Stimulated activated CD8-positive, alpha-beta memory T cell treated with anti-CD3 and anti-CD28 coated beads, Interleukin-4, amount 100 ng/mL, for 48 hours (primary cell): ENCODE results near the gene APOL2.
"Not testable (repeated sequence)": the region's sequence is repeated elsewhere in the genome, so short reads cannot be mapped to it uniquely, and the experiment has no call there.

Source experiments
- DNase-seq: peaks from one replicate; pipeline ENCODE4 v3.0.0-alpha.2; 2020

The APOL2 gene

GRCh38 chr22:36196254-36197064 lies 42.9 kb downstream of the APOL2 start:
- no peak for DNase-seq

- DNase-seq = peak; percentile 59
Observed at GRCh38 chr22:36194971-36195370, 44.4 kb downstream of the APOL2 start.

GRCh38 chr22:36194385-36194784 lies 44.9 kb downstream of the APOL2 start:
- DNase-seq = no peak

- no peak for DNase-seq
Observed at GRCh38 chr22:36193577-36193976, 45.8 kb downstream of the APOL2 start.

GRCh38 chr22:36193171-36193570 lies 46.2 kb downstream of the APOL2 start:
- no peak for DNase-seq

GRCh38 chr22:36192542-36192941 lies 46.8 kb downstream of the APOL2 start:
- DNase-seq = no peak

- no peak for DNase-seq
Observed at GRCh38 chr22:36191106-36191836, 48.1 kb downstream of the APOL2 start.

- DNase-seq = not testable (repeated sequence)
Observed at GRCh38 chr22:36187862-36188261, 51.5 kb downstream of the APOL2 start.

- no peak for DNase-seq
Observed at GRCh38 chr22:36185828-36186624, 53.3 kb downstream of the APOL2 start.

GRCh38 chr22:36184433-36185025 lies 54.8 kb downstream of the APOL2 start:
- no peak for DNase-seq

- DNase-seq = no peak
Observed at GRCh38 chr22:36183446-36183845, 55.9 kb downstream of the APOL2 start.

GRCh38 chr22:36182857-36183256 lies 56.5 kb downstream of the APOL2 start:
- DNase-seq = no peak

- no peak for DNase-seq
Observed at GRCh38 chr22:36182056-36182455, 57.3 kb downstream of the APOL2 start.

- no peak for DNase-seq
Observed at GRCh38 chr22:36180928-36181327, 58.4 kb downstream of the APOL2 start.

- DNase-seq = peak; percentile 95
Observed at GRCh38 chr22:36180038-36180880, 59.1 kb downstream of the APOL2 start.

GRCh38 chr22:36177160-36177559 lies 62.2 kb downstream of the APOL2 start:
- no peak for DNase-seq
